A549 (cell line): ENCODE data around the gene DNAJB14.

Source experiments
- BHLHE40 ChIP-seq: IDR thresholded peaks from 2 replicates; pipeline ENCODE4 v1.6.1; 2012; ENCODE audit warnings: low read depth, low read length, inconsistent platforms
- EHF ChIP-seq: fragments of 250-450 bp; sonication (Bioruptor Pico); IDR thresholded peaks from 2 replicates; pipeline ENCODE4 v1.5.0; 2020; ENCODE audit warnings: mild to moderate bottlenecking
- NFE2L2 ChIP-seq: fragments of 150-350 bp; conservative IDR thresholded peaks from 2 replicates; pipeline ENCODE4 v1.6.1; 2014; ENCODE audit warnings: low read length
- RARB ChIP-seq: fragments of 250-450 bp; sonication (Bioruptor Pico); IDR thresholded peaks from 2 replicates; pipeline ENCODE4 v1.8.0; 2021; ENCODE audit warnings: mild to moderate bottlenecking, moderate library complexity
- USF2 ChIP-seq: fragments of 450-650 bp; IDR thresholded peaks from 2 replicates; pipeline ENCODE4 v1.6.1; 2014; ENCODE audit warnings: antibody characterized with exemption
- TF ChIP-seq, protein P1 (sequence below): fragments of >200 bp; sonication (Bioruptor Twin); formaldehyde crosslinking; IDR thresholded peaks from 3 replicates; pipeline ENCODE4 v1.5.1; 2016
- TF ChIP-seq, protein P2 (sequence below): fragments of 150-350 bp; IDR thresholded peaks from 2 replicates; pipeline ENCODE4 v1.6.1; 2014; ENCODE audit warnings: low read depth, mild to moderate bottlenecking, low read length

DNA sequence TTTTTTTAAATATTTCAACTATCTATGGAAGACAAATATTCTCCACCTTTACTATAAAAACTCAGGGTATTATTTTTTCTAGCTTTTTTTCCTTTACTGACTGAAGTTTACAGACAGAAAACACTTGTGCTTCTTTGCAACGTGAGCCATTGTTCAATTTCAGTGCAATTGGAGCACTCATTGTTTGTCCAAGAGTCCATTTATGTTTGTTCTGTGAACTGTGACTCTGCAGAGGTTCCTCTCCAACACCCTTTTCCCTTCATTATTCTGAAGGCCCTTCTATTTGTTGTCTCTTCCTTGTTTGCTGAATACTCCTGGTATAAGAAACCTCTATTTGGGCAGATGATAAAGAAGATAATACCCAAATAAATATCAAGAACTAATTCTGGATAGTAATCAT is 92.4 kb downstream of the DNAJB14 start:
- TF ChIP-seq NFE2L2 (no peak), BHLHE40 (no peak), RARB (no peak), EHF (CRISPR knock-in tag) (no peak), USF2 (no peak)
- TF ChIP-seq, protein P1, sequence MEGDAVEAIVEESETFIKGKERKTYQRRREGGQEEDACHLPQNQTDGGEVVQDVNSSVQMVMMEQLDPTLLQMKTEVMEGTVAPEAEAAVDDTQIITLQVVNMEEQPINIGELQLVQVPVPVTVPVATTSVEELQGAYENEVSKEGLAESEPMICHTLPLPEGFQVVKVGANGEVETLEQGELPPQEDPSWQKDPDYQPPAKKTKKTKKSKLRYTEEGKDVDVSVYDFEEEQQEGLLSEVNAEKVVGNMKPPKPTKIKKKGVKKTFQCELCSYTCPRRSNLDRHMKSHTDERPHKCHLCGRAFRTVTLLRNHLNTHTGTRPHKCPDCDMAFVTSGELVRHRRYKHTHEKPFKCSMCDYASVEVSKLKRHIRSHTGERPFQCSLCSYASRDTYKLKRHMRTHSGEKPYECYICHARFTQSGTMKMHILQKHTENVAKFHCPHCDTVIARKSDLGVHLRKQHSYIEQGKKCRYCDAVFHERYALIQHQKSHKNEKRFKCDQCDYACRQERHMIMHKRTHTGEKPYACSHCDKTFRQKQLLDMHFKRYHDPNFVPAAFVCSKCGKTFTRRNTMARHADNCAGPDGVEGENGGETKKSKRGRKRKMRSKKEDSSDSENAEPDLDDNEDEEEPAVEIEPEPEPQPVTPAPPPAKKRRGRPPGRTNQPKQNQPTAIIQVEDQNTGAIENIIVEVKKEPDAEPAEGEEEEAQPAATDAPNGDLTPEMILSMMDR, result no peak
- TF ChIP-seq, protein P2, sequence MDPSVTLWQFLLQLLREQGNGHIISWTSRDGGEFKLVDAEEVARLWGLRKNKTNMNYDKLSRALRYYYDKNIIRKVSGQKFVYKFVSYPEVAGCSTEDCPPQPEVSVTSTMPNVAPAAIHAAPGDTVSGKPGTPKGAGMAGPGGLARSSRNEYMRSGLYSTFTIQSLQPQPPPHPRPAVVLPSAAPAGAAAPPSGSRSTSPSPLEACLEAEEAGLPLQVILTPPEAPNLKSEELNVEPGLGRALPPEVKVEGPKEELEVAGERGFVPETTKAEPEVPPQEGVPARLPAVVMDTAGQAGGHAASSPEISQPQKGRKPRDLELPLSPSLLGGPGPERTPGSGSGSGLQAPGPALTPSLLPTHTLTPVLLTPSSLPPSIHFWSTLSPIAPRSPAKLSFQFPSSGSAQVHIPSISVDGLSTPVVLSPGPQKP, result no peak
